ENCODE measurements around the gene HSFX3.

HSFX3 gene

DNA sequence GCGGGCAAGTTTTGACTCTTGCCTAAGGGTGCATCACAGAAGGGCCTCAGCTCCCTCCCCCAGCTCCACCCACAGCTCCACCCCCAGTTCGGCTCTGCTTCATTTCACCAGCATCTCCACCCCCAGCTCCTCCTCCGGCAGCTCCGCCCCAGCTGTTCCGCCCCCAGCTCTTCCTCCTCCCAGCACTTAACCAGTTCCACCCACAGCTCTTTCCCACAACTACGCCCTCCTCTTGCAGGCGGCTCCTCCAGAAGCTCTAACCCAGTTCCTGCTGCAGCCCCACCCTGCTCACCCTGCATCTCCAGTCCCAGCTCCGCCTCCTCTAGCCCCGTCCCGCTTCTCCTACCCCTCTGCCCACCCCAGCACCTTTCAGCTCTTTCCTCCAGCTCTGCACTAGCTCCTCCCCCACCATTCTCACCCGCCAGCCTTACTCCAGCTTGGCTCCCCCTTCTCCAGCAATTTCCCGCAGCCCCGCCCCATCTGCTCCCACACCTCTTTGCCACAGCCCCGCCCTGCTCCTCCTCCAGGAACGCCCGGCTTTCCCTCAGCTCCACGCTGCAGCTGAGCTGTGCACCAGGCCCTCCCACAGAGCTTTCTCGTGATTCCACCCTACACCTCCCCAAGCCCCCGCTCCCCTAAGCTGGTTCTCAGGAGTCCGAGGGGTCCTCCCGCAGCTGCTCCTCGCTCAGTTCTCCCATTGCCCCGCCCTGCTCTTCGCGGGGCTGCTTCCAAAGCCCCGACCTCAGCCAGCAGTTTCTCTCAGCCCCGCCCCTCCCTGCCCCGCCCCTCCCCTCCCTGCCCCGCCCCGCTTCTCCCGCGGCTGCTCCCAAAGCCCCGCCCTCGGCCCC, 10.2 kb downstream of the HSFX3 start:
- TF ChIP-seq GATA2 (IDR thresholded peaks at IDR 0.05; ENCODE audit: low read depth, low read length) (no peak), GATA3 (IDR thresholded peaks at IDR 0.05; ENCODE audit: low read depth, low read length) (no peak)

DNA sequence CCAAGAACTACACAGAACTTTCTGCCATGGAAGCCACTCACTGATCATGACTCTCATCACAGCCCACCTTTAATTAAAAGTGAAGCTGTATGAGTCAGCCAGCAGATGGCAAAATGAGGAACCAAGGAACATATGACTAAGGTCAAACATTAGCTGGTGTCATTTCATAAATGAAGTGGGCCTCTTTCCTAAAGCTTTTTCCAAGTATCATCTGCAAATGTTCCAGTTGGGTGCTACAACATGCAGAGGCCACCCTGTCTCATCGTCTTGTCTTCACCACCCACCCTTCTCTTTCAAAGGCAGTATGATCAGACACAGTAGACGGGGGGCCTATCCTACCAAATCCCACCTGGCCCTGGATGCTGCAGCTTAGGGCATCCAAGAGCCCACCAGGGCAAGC, 18.1 kb downstream of the HSFX3 start:
- TF ChIP-seq GATA2 (IDR thresholded peaks at IDR 0.05; ENCODE audit: low read depth, low read length) (no peak), GATA3 (IDR thresholded peaks at IDR 0.05; ENCODE audit: low read depth, low read length) (no peak)

DNA sequence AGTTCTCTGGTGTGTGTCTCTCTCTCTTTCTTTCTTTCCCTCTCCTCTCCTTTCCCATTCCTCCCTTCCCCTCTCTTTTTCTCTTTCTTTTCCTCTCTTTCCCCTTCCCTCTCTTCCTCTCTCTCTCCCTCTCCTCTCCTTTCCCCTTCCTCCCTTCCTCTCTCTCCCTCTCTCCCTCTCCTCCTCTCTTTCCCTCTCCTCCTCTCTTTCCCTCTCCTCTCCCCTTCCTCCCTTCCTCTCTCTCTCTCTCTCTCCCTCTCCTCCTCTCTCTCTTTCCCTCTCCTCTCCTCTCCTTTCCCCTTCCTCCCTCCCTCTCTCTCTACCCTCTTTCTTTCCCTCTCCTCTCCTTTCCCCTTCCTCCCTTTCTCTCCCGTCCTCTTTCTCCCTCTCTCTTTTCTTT, 21.3 kb downstream of the HSFX3 start:
- TF ChIP-seq GATA3 (IDR thresholded peaks at IDR 0.05; ENCODE audit: low read depth, low read length), result no peak
- no peak for TF ChIP-seq GATA2 (IDR thresholded peaks at IDR 0.05; ENCODE audit: low read depth, low read length)

DNA sequence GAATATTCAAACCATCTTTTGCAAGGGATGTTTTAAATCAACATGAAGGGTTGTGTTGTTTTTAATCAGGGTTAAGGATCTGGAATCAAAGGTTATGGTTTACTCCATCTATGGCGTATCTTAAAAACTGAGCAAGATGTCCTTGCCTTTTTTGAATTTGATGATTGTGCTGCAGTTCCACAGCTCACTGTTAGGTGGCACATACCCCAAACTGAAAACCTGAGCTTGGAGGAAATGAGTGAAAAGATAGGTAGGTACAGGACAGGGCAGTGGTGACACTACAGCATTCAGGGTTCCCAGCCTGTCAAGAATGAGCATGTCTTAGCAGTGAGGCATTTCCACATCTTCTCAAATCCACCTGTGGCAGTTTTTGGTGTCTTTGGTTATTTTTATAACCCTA, 22.0 kb downstream of the HSFX3 start:
- TF ChIP-seq GATA3 (IDR thresholded peaks at IDR 0.05; ENCODE audit: low read depth, low read length), result no peak
- no peak for TF ChIP-seq GATA2 (IDR thresholded peaks at IDR 0.05; ENCODE audit: low read depth, low read length)

DNA sequence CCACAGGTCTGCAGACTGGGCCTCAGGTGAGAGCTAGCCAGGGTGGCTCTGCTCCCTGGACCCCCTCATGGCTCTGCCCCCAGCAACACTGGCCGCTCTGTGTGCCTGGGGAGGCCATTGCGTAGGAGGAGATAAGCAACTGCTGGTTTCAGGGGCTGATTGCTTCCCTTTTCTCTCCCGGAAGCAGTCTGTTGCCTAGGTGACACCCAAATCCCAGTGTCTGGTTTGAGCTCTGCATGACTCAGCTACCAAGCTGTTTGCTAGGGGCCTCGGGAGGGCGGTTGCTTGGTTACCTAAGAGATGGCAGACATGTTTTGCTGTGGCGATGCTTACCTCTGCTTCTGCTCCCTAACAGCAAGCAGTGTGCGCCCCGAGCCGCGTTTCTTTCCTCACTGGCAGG, 24.3 kb downstream of the HSFX3 start:
- TF ChIP-seq GATA2 (IDR thresholded peaks at IDR 0.05; ENCODE audit: low read depth, low read length), result 0 out of 2 replicates have a peak, but pooled peaks have one; percentile 16

DNA sequence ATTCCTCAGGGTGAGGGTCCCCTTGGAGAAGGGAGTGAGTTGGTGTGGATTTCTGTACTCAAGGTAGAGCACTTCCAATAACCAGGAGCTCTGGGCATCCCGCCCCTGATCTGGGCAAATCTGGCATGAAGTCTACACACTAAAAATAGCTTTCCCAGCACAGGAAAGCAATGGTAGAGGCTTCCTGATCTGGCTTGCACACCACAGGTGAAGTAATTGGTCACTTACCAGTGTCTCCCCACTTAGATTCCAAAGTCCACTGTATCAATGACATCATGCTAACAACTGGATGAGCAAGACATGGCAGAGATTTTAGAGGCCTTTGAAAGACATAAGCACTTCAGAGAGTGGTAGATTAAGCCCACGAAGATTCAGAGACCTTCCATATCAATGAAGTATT, 26.8 kb downstream of the HSFX3 start:
- TF ChIP-seq GATA2 (IDR thresholded peaks at IDR 0.05; ENCODE audit: low read depth, low read length) (no peak), GATA3 (IDR thresholded peaks at IDR 0.05; ENCODE audit: low read depth, low read length) (no peak)

DNA sequence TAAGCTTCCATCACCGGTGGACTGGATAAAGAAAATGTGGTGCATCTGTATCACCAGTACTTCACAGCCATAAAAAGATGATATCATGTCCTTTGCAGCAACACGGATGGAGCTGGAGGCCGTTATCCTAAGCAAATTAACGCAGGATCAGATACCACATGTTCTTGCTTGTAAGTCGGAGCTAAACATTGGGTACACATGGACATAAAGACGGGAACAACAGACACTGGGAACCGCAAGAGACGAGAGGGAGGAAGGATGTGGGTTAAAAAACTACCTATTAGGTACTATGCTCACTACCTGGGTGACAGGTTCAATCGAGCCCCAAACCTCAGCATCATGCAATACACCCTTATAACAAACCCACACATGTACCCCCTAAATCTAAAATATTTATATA, 28.3 kb downstream of the HSFX3 start:
- peak; percentile 75 for TF ChIP-seq GATA2 (IDR thresholded peaks at IDR 0.05; ENCODE audit: low read depth, low read length)
- TF ChIP-seq GATA3 (IDR thresholded peaks at IDR 0.05; ENCODE audit: low read depth, low read length), result no peak

DNA sequence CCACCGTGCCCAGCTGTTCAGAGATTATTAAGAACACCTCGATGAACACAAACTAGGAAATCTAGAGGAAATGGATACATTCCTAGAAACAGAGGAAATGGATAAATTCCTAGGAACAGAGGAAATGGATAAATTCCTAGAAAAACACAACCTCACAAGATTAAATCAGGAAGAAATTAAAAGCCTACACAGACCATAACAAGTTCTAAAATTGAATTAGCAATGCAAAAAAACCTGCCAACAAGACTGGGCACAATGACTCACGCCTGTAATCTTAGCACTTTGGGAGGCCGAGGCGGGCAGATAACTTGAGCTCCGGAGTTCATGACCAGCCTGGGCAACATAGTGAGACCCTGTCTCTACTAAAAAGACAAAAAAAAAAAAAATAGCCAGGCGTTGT, 31.5 kb downstream of the HSFX3 start:
- no peak for TF ChIP-seq GATA2 (IDR thresholded peaks at IDR 0.05; ENCODE audit: low read depth, low read length)
- no peak for TF ChIP-seq GATA3 (IDR thresholded peaks at IDR 0.05; ENCODE audit: low read depth, low read length)

DNA sequence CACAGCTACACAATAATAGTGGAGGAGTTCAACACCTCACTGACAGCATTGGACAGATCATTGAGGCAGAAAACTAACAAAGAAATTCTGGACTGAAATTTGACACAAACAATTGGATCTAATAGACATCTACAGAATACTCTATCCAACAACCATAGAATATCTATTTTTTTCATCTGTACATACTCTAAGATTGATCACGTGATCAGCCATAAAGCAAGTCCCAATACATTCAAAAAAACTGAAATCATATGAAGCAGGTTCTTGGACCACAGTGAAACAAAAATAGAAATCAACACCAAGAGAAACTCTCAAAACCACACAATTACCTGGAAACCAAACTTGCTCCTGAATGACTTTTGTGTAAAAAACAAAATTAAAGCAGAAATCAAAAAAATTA, 32.4 kb downstream of the HSFX3 start:
- TF ChIP-seq GATA2 (IDR thresholded peaks at IDR 0.05; ENCODE audit: low read depth, low read length) (no peak), GATA3 (IDR thresholded peaks at IDR 0.05; ENCODE audit: low read depth, low read length) (no peak)

DNA sequence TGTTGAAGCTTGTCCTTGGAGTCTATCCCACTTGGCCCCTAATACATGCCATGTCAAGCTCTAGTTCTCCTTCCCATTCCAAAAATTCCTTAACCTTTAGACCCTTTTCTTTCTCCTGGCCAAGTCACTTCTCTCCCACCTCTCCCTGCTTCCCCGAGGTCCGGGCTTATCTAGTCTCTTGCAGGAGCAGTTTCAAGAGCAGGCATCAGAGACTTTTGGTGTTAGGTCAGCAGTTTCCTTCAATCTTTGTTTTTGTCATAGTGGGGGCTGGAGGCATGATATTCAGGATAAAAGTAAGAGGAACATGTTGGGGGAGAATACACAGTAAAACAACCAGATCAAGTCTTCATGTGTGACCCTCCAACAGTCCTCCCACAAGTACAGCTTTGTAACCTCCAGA, 33.1 kb downstream of the HSFX3 start:
- TF ChIP-seq GATA3 (IDR thresholded peaks at IDR 0.05; ENCODE audit: low read depth, low read length) (no peak), GATA2 (IDR thresholded peaks at IDR 0.05; ENCODE audit: low read depth, low read length) (no peak)

DNA sequence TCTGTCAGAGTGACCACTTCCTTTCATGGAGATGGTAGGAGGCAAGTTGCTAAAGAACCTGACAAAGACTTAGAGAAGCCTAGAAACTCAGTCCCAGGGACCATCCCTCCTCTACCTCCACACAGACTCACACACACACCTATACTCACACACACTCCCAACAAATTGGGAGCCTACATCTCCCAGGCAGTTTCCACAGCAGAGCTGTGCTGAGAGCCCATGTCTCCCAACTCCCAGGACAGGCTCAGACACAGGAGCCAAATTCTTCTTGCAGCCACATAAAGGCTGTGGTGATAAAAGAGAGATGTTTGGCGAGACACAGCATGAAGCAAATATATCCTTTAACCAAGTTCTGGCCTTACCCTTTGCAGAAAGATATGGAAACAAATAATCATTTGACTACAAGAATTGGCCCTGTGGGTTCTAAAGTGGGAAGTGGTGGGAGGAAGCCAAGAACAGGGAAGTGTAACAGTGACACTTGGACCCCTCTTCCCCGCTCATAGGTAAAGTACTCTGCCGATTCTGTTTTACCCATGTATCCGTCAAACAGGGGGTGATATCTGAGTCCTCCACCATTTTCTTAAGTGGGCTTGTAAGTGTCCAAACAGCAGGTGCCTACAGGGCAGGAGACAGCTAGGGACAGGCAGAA, 33.6 kb downstream of the HSFX3 start:
- TF ChIP-seq GATA2 (IDR thresholded peaks at IDR 0.05; ENCODE audit: low read depth, low read length) (no peak), GATA3 (IDR thresholded peaks at IDR 0.05; ENCODE audit: low read depth, low read length) (no peak)

DNA sequence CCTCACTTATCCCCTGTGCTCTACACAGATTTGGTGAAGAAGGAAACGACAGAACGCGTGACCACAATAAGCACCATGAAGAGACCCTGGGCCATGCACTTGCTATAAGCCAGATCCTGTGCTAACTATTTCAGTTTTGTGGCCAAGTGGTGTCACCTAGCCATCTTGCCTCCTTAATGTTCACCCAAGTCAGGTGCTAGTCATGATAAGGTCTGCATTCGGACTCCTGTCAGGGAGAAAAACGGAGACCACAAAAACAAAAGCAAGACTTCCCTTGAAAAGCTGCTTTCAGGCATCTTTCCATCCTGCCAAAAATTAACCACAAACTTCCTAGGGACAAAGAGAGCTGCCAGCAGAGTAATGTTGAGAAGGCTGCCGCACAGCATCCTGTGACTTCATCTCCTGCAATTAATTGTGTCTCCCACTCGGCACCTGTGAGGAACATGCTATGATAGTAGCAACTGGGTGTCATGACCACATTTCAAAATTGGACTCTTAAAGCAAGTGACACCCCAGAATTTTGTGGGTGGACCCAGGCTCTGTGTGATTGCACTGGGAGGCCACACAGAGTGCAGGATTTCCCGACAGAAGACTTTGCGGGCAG, 35.8 kb downstream of the HSFX3 start:
- no peak for TF ChIP-seq GATA2 (IDR thresholded peaks at IDR 0.05; ENCODE audit: low read depth, low read length)

DNA sequence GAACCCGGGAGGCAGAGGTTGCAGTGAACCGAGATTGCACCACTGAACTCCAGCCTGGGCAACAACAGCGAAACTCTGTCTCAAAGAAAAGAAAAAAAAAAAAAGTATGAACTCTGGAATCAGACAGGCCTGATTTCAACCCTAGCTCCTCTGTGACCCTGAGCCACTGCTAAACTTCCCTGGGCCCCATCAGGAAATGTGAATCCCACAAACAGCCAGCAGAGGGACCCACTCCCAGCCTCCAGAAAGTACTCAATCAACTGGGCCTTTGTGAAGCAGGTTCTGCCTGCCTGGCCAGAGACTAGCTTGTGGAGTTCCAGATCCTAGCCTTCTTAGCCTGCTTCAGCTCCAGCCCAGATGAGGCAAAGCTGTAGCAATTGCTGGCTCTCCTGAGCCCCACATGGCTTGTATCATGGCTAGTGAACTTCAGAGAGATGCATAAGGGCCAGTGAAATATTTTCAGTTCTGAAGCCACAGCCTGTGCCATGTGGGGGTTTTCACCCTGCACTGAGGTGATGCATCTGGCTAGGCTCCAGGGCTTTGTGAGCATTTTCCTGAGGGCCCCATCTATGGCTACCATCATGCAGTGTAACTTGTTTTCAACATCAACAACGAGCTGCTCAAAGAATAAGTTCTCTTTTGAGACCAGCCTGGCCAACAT, 37.4 kb downstream of the HSFX3 start:
- TF ChIP-seq GATA2 (IDR thresholded peaks at IDR 0.05; ENCODE audit: low read depth, low read length) (no peak), GATA3 (IDR thresholded peaks at IDR 0.05; ENCODE audit: low read depth, low read length) (no peak)

DNA sequence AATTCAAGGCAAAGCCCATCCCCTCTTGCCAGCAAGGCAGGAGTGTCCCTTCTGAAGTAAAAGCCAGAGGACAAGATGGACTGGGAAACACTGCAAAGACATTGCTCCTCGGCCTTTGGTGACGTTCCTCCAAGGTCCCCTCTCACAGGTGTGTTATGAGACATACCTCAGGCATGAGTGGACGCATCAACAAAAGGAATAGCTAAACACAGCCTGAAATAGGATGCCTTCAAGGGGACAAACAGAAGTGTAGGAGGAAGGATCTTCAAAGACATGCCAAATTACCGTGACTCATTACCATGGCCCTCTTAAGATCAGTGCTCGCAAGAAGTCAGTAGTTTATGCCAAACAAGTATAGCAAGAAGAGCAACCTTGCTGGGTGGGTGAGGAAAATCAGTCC, 38.6 kb downstream of the HSFX3 start:
- TF ChIP-seq GATA3 (IDR thresholded peaks at IDR 0.05; ENCODE audit: low read depth, low read length) (no peak), GATA2 (IDR thresholded peaks at IDR 0.05; ENCODE audit: low read depth, low read length) (no peak)
